Mesendoderm (in vitro differentiated cells): Measurements from ENCODE around the gene STK32B.
"Not testable (repeated sequence)": the region's sequence is repeated elsewhere in the genome, so short reads cannot be mapped to it uniquely, and the experiment has no call there.

ENCODE experiments used
- DNase-seq: peaks from one replicate; pipeline ENCODE4 v3.0.0; 2013
- H2AK5ac ChIP-seq: 2 replicates; pipeline ENCODE4 v1.6.1; 2013; ENCODE audit warnings: low read length, inconsistent platforms
- H2BK120ac ChIP-seq: 2 replicates; pipeline ENCODE4 v1.6.1; 2013; ENCODE audit warnings: low read depth, mild to moderate bottlenecking, low read length, moderate library complexity, mixed read lengths
- H2BK15ac ChIP-seq: replicated peaks from 2 replicates; pipeline ENCODE4 v1.6.1; 2013; ENCODE audit warnings: low read depth, mild to moderate bottlenecking, moderate library complexity
- H2BK5ac ChIP-seq: 2 replicates; pipeline ENCODE4 v1.6.1; 2013; ENCODE audit warnings: low read length, inconsistent platforms
- H3K18ac ChIP-seq: 2 replicates; pipeline ENCODE4 v1.6.1; 2013; ENCODE audit warnings: mild to moderate bottlenecking, low read length, mixed read lengths
- H3K23ac ChIP-seq: one replicate; pipeline ENCODE4 v1.6.1; 2013; ENCODE audit warnings: low read length
- H3K27ac ChIP-seq: 2 replicates; pipeline ENCODE4 v1.5.1; 2013; ENCODE audit warnings: low read depth, mild to moderate bottlenecking, inconsistent platforms, low read length, moderate library complexity
- H3K27me3 ChIP-seq: 2 replicates; pipeline ENCODE4 v1.6.1; 2013; ENCODE audit warnings: low read length, control low read depth, mild to moderate bottlenecking, inconsistent platforms; ENCODE audit not compliant: insufficient read depth, poor library complexity
- H3K36me3 ChIP-seq: 2 replicates; pipeline ENCODE4 v1.6.1; 2013; ENCODE audit warnings: low read length, inconsistent platforms; ENCODE audit not compliant: control insufficient read depth, insufficient read depth
- H3K4ac ChIP-seq: one replicate; pipeline ENCODE4 v1.6.1; 2013; ENCODE audit warnings: low read depth, mild to moderate bottlenecking, low read length, moderate library complexity
- H3K4me1 ChIP-seq: 2 replicates; pipeline ENCODE4 v1.6.1; 2013; ENCODE audit warnings: low read depth, low read length, inconsistent platforms; ENCODE audit not compliant: control insufficient read depth
- H3K4me2 ChIP-seq: 2 replicates; pipeline ENCODE4 v1.6.1; 2013; ENCODE audit warnings: low read length
- H3K4me3 ChIP-seq: 2 replicates; pipeline ENCODE4 v1.5.1; 2013; ENCODE audit warnings: mild to moderate bottlenecking, low read length
- H3K56ac ChIP-seq: one replicate; pipeline ENCODE4 v1.6.1; 2013; ENCODE audit warnings: low read length
- H3K79me1 ChIP-seq: 2 replicates; pipeline ENCODE4 v1.6.1; 2013; ENCODE audit warnings: low read length, inconsistent platforms
- H3K79me2 ChIP-seq: 2 replicates; pipeline ENCODE4 v1.6.1; 2013; ENCODE audit warnings: mild to moderate bottlenecking, low read length; ENCODE audit not compliant: control insufficient read depth, insufficient read depth
- H3K9ac ChIP-seq: 2 replicates; pipeline ENCODE4 v1.6.1; 2013; ENCODE audit warnings: low read length, inconsistent platforms
- H4K5ac ChIP-seq: one replicate; pipeline ENCODE4 v1.6.1; 2013; ENCODE audit warnings: low read length
- H4K8ac ChIP-seq: one replicate; pipeline ENCODE4 v1.6.1; 2013; ENCODE audit warnings: low read depth, mild to moderate bottlenecking, control low read depth, low read length, moderate library complexity
- WGBS: extraction: QIAGEN DNeasy Blood & Tissue Kit; methylation state at CpG from one replicate; pipeline ENCODE4 v1.1.7; 2013; ENCODE audit warnings: low lambda C conversion rate, missing lambda C conversion rate; ENCODE audit not compliant: insufficient coverage; ENCODE audit errors: extremely low coverage; 5-methylcytosine and 5-hydroxymethylcytosine counted together

Gene STK32B

GRCh38 chr4:5238173-5238572, 186.9 kb downstream of the STK32B start:
- no peaks in the 10 kb centered on the region for H3K79me2 ChIP-seq
- H2AK5ac ChIP-seq: no peak overlapping the region
- no peak overlapping the region for H3K18ac ChIP-seq
- no peaks in the 10 kb centered on the region for H3K27me3 ChIP-seq
- no CpG with 5 or more reads among the region's 4 CpGs for WGBS
- H3K4me3 ChIP-seq: no peak overlapping the region
- H3K27ac ChIP-seq: no peak overlapping the region
- no peak overlapping the region for H3K4me2 ChIP-seq
- H3K56ac ChIP-seq: no peak overlapping the region
- DNase-seq: no peak
- no peaks in the 10 kb centered on the region for H3K79me1 ChIP-seq
- H3K36me3 ChIP-seq: no peaks in the 10 kb centered on the region
- H4K5ac ChIP-seq: no peak overlapping the region
- H2BK5ac ChIP-seq: no peak overlapping the region
- H2BK15ac ChIP-seq: no peak overlapping the region
- H3K9ac ChIP-seq: no peak overlapping the region
- no peaks in the 10 kb centered on the region for H3K4me1 ChIP-seq
- H2BK120ac ChIP-seq: no peak overlapping the region
- no peak overlapping the region for H4K8ac ChIP-seq
- no peak overlapping the region for H3K4ac ChIP-seq
- H3K23ac ChIP-seq: no peak overlapping the region

GRCh38 chr4:5247061-5247460, 195.8 kb downstream of the STK32B start:
- not testable (repeated sequence) for H4K5ac ChIP-seq, H3K79me1 ChIP-seq, H3K4me2 ChIP-seq, H4K8ac ChIP-seq, DNase-seq, H3K27me3 ChIP-seq, H3K23ac ChIP-seq, H2AK5ac ChIP-seq, H2BK5ac ChIP-seq, H3K27ac ChIP-seq, H3K4me1 ChIP-seq, H3K56ac ChIP-seq, H3K79me2 ChIP-seq, H3K4me3 ChIP-seq, H2BK15ac ChIP-seq, H3K9ac ChIP-seq, H2BK120ac ChIP-seq, H3K4ac ChIP-seq, H3K18ac ChIP-seq, H3K36me3 ChIP-seq
- no CpG with 5 or more reads among the region's 7 CpGs for WGBS

- Histone ChIP-seq H3K36me3 (no peaks in the 10 kb centered on the region), H4K8ac (no peak overlapping the region), H3K4me2 (no peak overlapping the region), H2AK5ac (no peak overlapping the region), H3K27ac (no peak overlapping the region), H3K79me2 (no peaks in the 10 kb centered on the region), H2BK15ac (no peak overlapping the region), H3K27me3 (no peaks in the 10 kb centered on the region), H3K79me1 (no peaks in the 10 kb centered on the region), H3K18ac (no peak overlapping the region), H3K56ac (no peak overlapping the region), H3K4me1 (no peaks in the 10 kb centered on the region), H3K9ac (no peak overlapping the region), H3K4ac (no peak overlapping the region), H4K5ac (no peak overlapping the region), H2BK5ac (no peak overlapping the region), H2BK120ac (no peak overlapping the region), H3K23ac (no peak overlapping the region), H3K4me3 (no peak overlapping the region)
- no peak for DNase-seq
- no CpG with 5 or more reads among the region's 1 CpG for WGBS
Observed at GRCh38 chr4:5247735-5248134, 196.5 kb downstream of the STK32B start.

- DNase-seq: no peak
- WGBS: no CpG with 5 or more reads among the region's 2 CpGs
- no peak overlapping the region for H3K56ac ChIP-seq
Observed at GRCh38 chr4:5249727-5250126, 198.4 kb downstream of the STK32B start.

GRCh38 chr4:5250536-5250935, 199.3 kb downstream of the STK32B start:
- not testable (repeated sequence) for H2AK5ac ChIP-seq, H3K56ac ChIP-seq, H3K27ac ChIP-seq, H3K4me3 ChIP-seq, DNase-seq, H3K27me3 ChIP-seq, H3K79me1 ChIP-seq, H3K36me3 ChIP-seq, H3K4me2 ChIP-seq, H3K23ac ChIP-seq, H3K4me1 ChIP-seq, H4K5ac ChIP-seq, H3K79me2 ChIP-seq, H3K9ac ChIP-seq, H4K8ac ChIP-seq, H3K18ac ChIP-seq, H2BK120ac ChIP-seq, H3K4ac ChIP-seq, H2BK15ac ChIP-seq, H2BK5ac ChIP-seq
- WGBS: no CpG with 5 or more reads among the region's 5 CpGs

More at GRCh38 chr4:5249727-5250126, 198.4 kb downstream of the STK32B start:
- H3K27ac ChIP-seq: no peak overlapping the region
- no peaks in the 10 kb centered on the region for H3K36me3 ChIP-seq
- H3K4ac ChIP-seq: no peak overlapping the region
- H3K23ac ChIP-seq: no peak overlapping the region
- no peak overlapping the region for H2AK5ac ChIP-seq
- H3K79me2 ChIP-seq: no peaks in the 10 kb centered on the region
- H3K18ac ChIP-seq: no peak overlapping the region
- H4K5ac ChIP-seq: no peak overlapping the region
- H2BK15ac ChIP-seq: no peak overlapping the region
- H3K4me3 ChIP-seq: no peak overlapping the region
- no peak overlapping the region for H2BK5ac ChIP-seq
- H3K4me1 ChIP-seq: no peaks in the 10 kb centered on the region
- H2BK120ac ChIP-seq: no peak overlapping the region
- no peaks in the 10 kb centered on the region for H3K27me3 ChIP-seq
- no peaks in the 10 kb centered on the region for H3K79me1 ChIP-seq
- H4K8ac ChIP-seq: no peak overlapping the region
- H3K4me2 ChIP-seq: no peak overlapping the region
- H3K9ac ChIP-seq: no peak overlapping the region

GRCh38 chr4:5256421-5256820, 205.1 kb downstream of the STK32B start:
- H4K5ac ChIP-seq: no peak overlapping the region
- H3K27me3 ChIP-seq: no peaks in the 10 kb centered on the region
- no CpG with 5 or more reads among the region's 4 CpGs for WGBS
- H3K4me3 ChIP-seq: no peak overlapping the region
- H3K79me2 ChIP-seq: no peaks in the 10 kb centered on the region
- no peak for DNase-seq
- no peaks in the 10 kb centered on the region for H3K4me1 ChIP-seq
- H3K23ac ChIP-seq: no peak overlapping the region
- no peak overlapping the region for H2BK5ac ChIP-seq
- H3K9ac ChIP-seq: no peak overlapping the region
- H4K8ac ChIP-seq: no peak overlapping the region
- no peak overlapping the region for H2BK120ac ChIP-seq
- no peak overlapping the region for H3K4ac ChIP-seq
- no peaks in the 10 kb centered on the region for H3K79me1 ChIP-seq
- H2AK5ac ChIP-seq: no peak overlapping the region
- no peak overlapping the region for H2BK15ac ChIP-seq
- no peak overlapping the region for H3K27ac ChIP-seq
- no peaks in the 10 kb centered on the region for H3K36me3 ChIP-seq
- H3K18ac ChIP-seq: no peak overlapping the region
- H3K4me2 ChIP-seq: no peak overlapping the region
- no peak overlapping the region for H3K56ac ChIP-seq
